OCI-LY3 (cell line): ENCODE measurements around the gene OSBPL3.

Experiments used
- H2AFZ ChIP-seq: fragments of 200-600, 300-600 bp; shearing (Covaris generic); 2 replicates; pipeline ENCODE4 v1.6.0; 2014; ENCODE audit warnings: antibody characterized with exemption, low read depth, low read length
- H3K27ac ChIP-seq: fragments of 200-600, 300-600 bp; sonication (generic); 2 replicates; pipeline ENCODE4 v1.5.1; 2014; ENCODE audit warnings: mild to moderate bottlenecking, low read length, moderate library complexity, mixed read lengths
- H3K27me3 ChIP-seq: fragments of 200-600, 300-600 bp; sonication (generic); 2 replicates; pipeline ENCODE4 v1.6.1; 2014; ENCODE audit warnings: low read depth, low read length, mixed read lengths
- H3K36me3 ChIP-seq: fragments of 200-600, 300-600 bp; sonication (generic); replicated peaks from 2 replicates; pipeline ENCODE3; 2014; ENCODE audit warnings: low read depth, low read length, mixed read lengths
- H3K4me1 ChIP-seq: fragments of 300-600, 200-600 bp; sonication (generic); 2 replicates; pipeline ENCODE4 v1.6.1; 2014; ENCODE audit warnings: low read length, mixed read lengths
- H3K4me2 ChIP-seq: fragments of 200-600, 300-600 bp; sonication (generic); 2 replicates; pipeline ENCODE4 v1.6.1; 2014; ENCODE audit warnings: low read length, mixed read lengths
- H3K4me3 ChIP-seq: fragments of 300-600, 200-600 bp; sonication (generic); 2 replicates; pipeline ENCODE4 v1.5.1; 2014; ENCODE audit warnings: antibody characterized with exemption, mild to moderate bottlenecking, low read length, moderate library complexity
- H3K79me2 ChIP-seq: fragments of 300-600, 200-600 bp; shearing (Covaris generic); 2 replicates; pipeline ENCODE4 v1.6.1; 2014; ENCODE audit warnings: mild to moderate bottlenecking, low read length, mixed read lengths
- H3K9ac ChIP-seq: fragments of 300-600, 200-600 bp; shearing (Covaris generic); 2 replicates; pipeline ENCODE4 v1.6.0; 2014; ENCODE audit warnings: mild to moderate bottlenecking, low read length, moderate library complexity
- H3K9me3 ChIP-seq: fragments of 200-600, 300-600 bp; shearing (Covaris generic); 2 replicates; pipeline ENCODE4 v1.6.1; 2014; ENCODE audit warnings: low read length, mixed read lengths; ENCODE audit not compliant: insufficient read depth
- H4K20me1 ChIP-seq: fragments of 200-600, 300-600 bp; sonication (generic); 2 replicates; pipeline ENCODE4 v1.6.1; 2016; ENCODE audit warnings: low read length, mixed read lengths; ENCODE audit not compliant: insufficient read depth
- CTCF ChIP-seq: fragments of 200-600, 300-600 bp; sonication (generic); IDR thresholded peaks from 2 replicates; pipeline ENCODE4 v1.5.1; 2014; ENCODE audit warnings: antibody characterized with exemption, low read length, low read depth
- EZH2phosphoT487 ChIP-seq: fragments of 200-600 bp; shearing (Covaris generic); IDR thresholded peaks from 2 replicates; pipeline ENCODE4 v1.6.1; 2018; ENCODE audit warnings: antibody characterized with exemption, mixed run types, low read depth

The OSBPL3 gene

GRCh38 chr7:25012254-25012653 lies 32.3 kb upstream of the OSBPL3 start:
- no peaks in the 10 kb centered on the region for H3K9me3 ChIP-seq
- no peaks in the 10 kb centered on the region for H3K36me3 ChIP-seq
- no peaks in the 10 kb centered on the region for H3K79me2 ChIP-seq
- no peak overlapping the region for H3K9ac ChIP-seq
- no peak overlapping the region for H2AFZ ChIP-seq
- H3K4me3 ChIP-seq = no peak overlapping the region
- no peak overlapping the region for H3K4me2 ChIP-seq
- no peaks in the 10 kb centered on the region for H3K27me3 ChIP-seq
- no peak overlapping the region for H3K27ac ChIP-seq
- H4K20me1 ChIP-seq = no peaks in the 10 kb centered on the region
- H3K4me1 ChIP-seq = no peaks in the 10 kb centered on the region
- TF ChIP-seq EZH2phosphoT487 (no peak), CTCF (no peak)

GRCh38 chr7:25009257-25009656 lies 29.3 kb upstream of the OSBPL3 start:
- no peak overlapping the region for H3K9ac ChIP-seq
- H3K27ac ChIP-seq = no peak overlapping the region
- H3K27me3 ChIP-seq = no peaks in the 10 kb centered on the region
- H3K9me3 ChIP-seq = no peaks in the 10 kb centered on the region
- TF ChIP-seq CTCF (no peak), EZH2phosphoT487 (no peak)
- no peaks in the 10 kb centered on the region for H3K4me1 ChIP-seq
- no peaks in the 10 kb centered on the region for H3K36me3 ChIP-seq
- no peak overlapping the region for H2AFZ ChIP-seq
- no peak overlapping the region for H3K4me2 ChIP-seq
- H3K79me2 ChIP-seq = no peaks in the 10 kb centered on the region
- H3K4me3 ChIP-seq = no peak overlapping the region
- H4K20me1 ChIP-seq = no peaks in the 10 kb centered on the region

GRCh38 chr7:25007668-25008067 lies 27.7 kb upstream of the OSBPL3 start:
- Histone ChIP-seq H3K9ac (no peak overlapping the region), H2AFZ (no peak overlapping the region), H3K79me2 (no peaks in the 10 kb centered on the region), H3K4me3 (no peak overlapping the region), H3K36me3 (no peaks in the 10 kb centered on the region), H3K4me2 (no peak overlapping the region), H4K20me1 (no peaks in the 10 kb centered on the region), H3K9me3 (no peaks in the 10 kb centered on the region), H3K27me3 (no peaks in the 10 kb centered on the region), H3K4me1 (no peaks in the 10 kb centered on the region), H3K27ac (no peak overlapping the region)
- no peak for TF ChIP-seq CTCF

GRCh38 chr7:25006276-25006675 lies 26.3 kb upstream of the OSBPL3 start:
- Histone ChIP-seq H3K27ac (no peak overlapping the region), H3K4me1 (no peaks in the 10 kb centered on the region), H3K27me3 (no peaks in the 10 kb centered on the region), H4K20me1 (no peaks in the 10 kb centered on the region), H3K79me2 (no peaks in the 10 kb centered on the region), H3K9me3 (no peaks in the 10 kb centered on the region), H3K4me2 (no peak overlapping the region), H3K36me3 (no peaks in the 10 kb centered on the region), H3K9ac (no peak overlapping the region), H3K4me3 (no peak overlapping the region), H2AFZ (no peak overlapping the region)
- TF ChIP-seq CTCF = no peak
- TF ChIP-seq EZH2phosphoT487 = no peak
